ENCODE measurements around the gene AGBL5. TPM values are rescaled to one million over a fixed set of nuclear protein-coding genes. Genes with fewer than 3 reads are reported as not detected.

The AGBL5 gene
- total RNA-seq, 4 donors from 2014 or later, result 4.9 to 6.2 (median 5.7) TPM

- no peaks in the 10 kb centered on the region for H3K36me3 ChIP-seq
- H3K4me3 ChIP-seq, result no peak overlapping the region
- intact Hi-C loops (cut with DNase I; ENCODE audit: low total_unique reads) (no loop called here), in situ Hi-C loops (cut with MboI; ENCODE audit: low sequenced_read_pairs in 4 of 4) (loop anchor here in 2 of 4 donors (10.0 kb wide), 1 partner anchor 191 kb away; the partner anchor contains the start of gene TRIM54 (in 2 of the 2))
- H3K27me3 ChIP-seq, result no peaks in the 10 kb centered on the region
- peaks cover 5 to 8% of the 10 kb centered on the region in 2 donors for H3K4me1 ChIP-seq
- ATAC-seq (no peak), DNase-seq (no peak)
- H3K27ac ChIP-seq, result no peak overlapping the region
- no peak for TF ChIP-seq POLR2A (IDR thresholded peaks at IDR 0.05)
- TF ChIP-seq, protein P1, sequence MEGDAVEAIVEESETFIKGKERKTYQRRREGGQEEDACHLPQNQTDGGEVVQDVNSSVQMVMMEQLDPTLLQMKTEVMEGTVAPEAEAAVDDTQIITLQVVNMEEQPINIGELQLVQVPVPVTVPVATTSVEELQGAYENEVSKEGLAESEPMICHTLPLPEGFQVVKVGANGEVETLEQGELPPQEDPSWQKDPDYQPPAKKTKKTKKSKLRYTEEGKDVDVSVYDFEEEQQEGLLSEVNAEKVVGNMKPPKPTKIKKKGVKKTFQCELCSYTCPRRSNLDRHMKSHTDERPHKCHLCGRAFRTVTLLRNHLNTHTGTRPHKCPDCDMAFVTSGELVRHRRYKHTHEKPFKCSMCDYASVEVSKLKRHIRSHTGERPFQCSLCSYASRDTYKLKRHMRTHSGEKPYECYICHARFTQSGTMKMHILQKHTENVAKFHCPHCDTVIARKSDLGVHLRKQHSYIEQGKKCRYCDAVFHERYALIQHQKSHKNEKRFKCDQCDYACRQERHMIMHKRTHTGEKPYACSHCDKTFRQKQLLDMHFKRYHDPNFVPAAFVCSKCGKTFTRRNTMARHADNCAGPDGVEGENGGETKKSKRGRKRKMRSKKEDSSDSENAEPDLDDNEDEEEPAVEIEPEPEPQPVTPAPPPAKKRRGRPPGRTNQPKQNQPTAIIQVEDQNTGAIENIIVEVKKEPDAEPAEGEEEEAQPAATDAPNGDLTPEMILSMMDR (IDR thresholded peaks at IDR 0.05 in 4 of 5, conservative IDR thresholded peaks at IDR 0.05 in 1 of 5), result no peak
- no peaks in the 10 kb centered on the region for H3K9me3 ChIP-seq
These were observed 42.2 kb downstream of the AGBL5 start for GRCh38 chr2:27093430-27094352.

DNA sequence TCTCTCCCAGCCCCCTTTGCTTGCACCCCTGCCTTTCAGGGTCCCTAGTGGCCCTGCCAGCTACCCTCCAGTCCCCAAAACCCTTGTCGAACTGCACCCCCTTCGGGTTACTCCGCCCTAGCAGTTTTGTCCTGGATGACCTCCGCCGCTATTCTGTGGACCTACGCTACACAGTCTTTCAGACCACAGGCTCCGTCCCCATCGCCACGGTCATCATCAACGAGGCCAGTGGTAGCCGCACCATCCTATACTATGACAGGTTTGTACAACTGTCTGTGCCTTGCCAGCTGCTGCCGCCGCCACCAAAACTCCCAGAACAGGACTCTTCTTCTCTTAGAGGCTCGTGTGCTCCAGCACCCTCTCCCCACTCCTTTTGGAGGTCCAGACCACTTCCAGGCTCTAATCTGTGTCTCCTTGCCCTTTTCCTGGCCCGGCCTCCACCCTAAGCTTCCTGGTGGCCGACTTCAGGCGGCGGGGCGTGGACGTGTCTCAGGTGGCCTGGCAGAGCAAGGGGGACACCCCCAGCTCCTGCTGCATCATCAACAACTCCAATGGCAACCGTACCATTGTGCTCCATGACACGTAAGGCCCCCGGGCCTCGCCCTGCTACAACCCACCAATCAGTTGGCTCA lies 43.0 kb downstream of the AGBL5 start:
- Histone ChIP-seq H3K4me1 (peaks cover 5 to 8% of the 10 kb centered on the region in 2 donors), H3K4me3 (no peak overlapping the region), H3K36me3 (no peaks in the 10 kb centered on the region), H3K27ac (no peak overlapping the region), H3K27me3 (no peaks in the 10 kb centered on the region), H3K9me3 (no peaks in the 10 kb centered on the region)
- no peak for DNase-seq
- intact Hi-C loops (cut with DNase I; ENCODE audit: low total_unique reads), result no loop called here
- in situ Hi-C loops (cut with MboI; ENCODE audit: low sequenced_read_pairs in 4 of 4), result loop anchor here in 2 of 4 donors (10.0 kb wide), 1 partner anchor 190 kb away; the partner anchor contains the start of gene TRIM54 (in 2 of the 2)
- no peak for ATAC-seq
- TF ChIP-seq, protein P1 (IDR thresholded peaks at IDR 0.05 in 4 of 5, conservative IDR thresholded peaks at IDR 0.05 in 1 of 5), result no peak
- no peak for TF ChIP-seq POLR2A (IDR thresholded peaks at IDR 0.05)

DNA sequence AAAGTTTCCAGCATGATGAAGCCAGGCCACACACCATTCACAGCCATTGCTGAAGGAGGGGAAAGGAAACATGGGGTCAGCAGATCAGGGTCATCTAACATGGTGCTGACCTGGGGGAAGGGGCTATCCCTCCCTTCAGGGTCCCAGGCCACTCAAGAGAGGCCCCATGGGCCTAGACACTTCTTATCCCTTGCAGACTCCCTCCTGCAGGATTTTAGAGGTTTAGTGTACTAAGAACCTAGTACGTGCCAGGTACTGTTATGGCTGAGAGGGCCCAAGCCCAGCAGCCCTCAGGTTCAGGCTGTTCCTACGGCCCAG lies 43.9 kb downstream of the AGBL5 start:
- Histone ChIP-seq H3K27me3 (no peaks in the 10 kb centered on the region), H3K4me1 (peaks cover 5 to 8% of the 10 kb centered on the region in 2 donors), H3K36me3 (no peaks in the 10 kb centered on the region), H3K4me3 (no peak overlapping the region), H3K27ac (peak overlapping the region in 2 of 4 donors; percentile 73 to 78), H3K9me3 (no peaks in the 10 kb centered on the region)
- DNase-seq (no peak), ATAC-seq (no peak)
- intact Hi-C loops (cut with DNase I; ENCODE audit: low total_unique reads), result no loop called here
- no peak for TF ChIP-seq POLR2A (IDR thresholded peaks at IDR 0.05)
- TF ChIP-seq, protein P1 (IDR thresholded peaks at IDR 0.05 in 4 of 5, conservative IDR thresholded peaks at IDR 0.05 in 1 of 5), result no peak
- in situ Hi-C loops (cut with MboI; ENCODE audit: low sequenced_read_pairs in 4 of 4), result loop anchor here in 2 of 4 donors (5.0 to 10.0 kb wide), 2 partner anchors 97 to 189 kb away; partner anchors contain the start of gene TRIM54 (in 2 of the 2)

GRCh38 chr2:27095745-27096651 lies 44.5 kb downstream of the AGBL5 start:
- Histone ChIP-seq H3K36me3 (no peaks in the 10 kb centered on the region), H3K27ac (peak overlapping the region; percentile 69 to 78 (median 71)), H3K27me3 (no peaks in the 10 kb centered on the region), H3K4me1 (peaks cover 5 to 8% of the 10 kb centered on the region in 2 donors), H3K4me3 (peak overlapping the region; percentile 41 to 59 (median 54)), H3K9me3 (no peaks in the 10 kb centered on the region)
- intact Hi-C loops (cut with DNase I; ENCODE audit: low total_unique reads) (no loop called here), in situ Hi-C loops (cut with MboI; ENCODE audit: low sequenced_read_pairs in 4 of 4) (loop anchor here in 2 of 4 donors (5.0 to 10.0 kb wide), 2 partner anchors 96 to 189 kb away; partner anchors contain the start of gene TRIM54 (in 2 of the 2))
- no peak for TF ChIP-seq POLR2A (IDR thresholded peaks at IDR 0.05)
- TF ChIP-seq, protein P1 (IDR thresholded peaks at IDR 0.05 in 4 of 5, conservative IDR thresholded peaks at IDR 0.05 in 1 of 5), result no peak
- ATAC-seq (peak; percentile 86 to 93), DNase-seq (peak; percentile 50 to 72)

Data from gastrocnemius medialis (tissue), 4 donors.